Activated naive CD4-positive, alpha-beta T cell treated with anti-CD3 and anti-CD28 coated beads, Interleukin-2, amount 10 ng/mL, durations not matched to agents 7 days and 5 days (primary cell): Measurements from ENCODE around the gene LPCAT3.
A peak's percentile ranks its signal among the peaks of the same experiment; 100 is the strongest.
"Not testable (repeated sequence)": the region's sequence is repeated elsewhere in the genome, so short reads cannot be mapped to it uniquely, and the experiment has no call there.

Experiments used
- CTCF ChIA-PET: fragments of 350-600 bp; sonication (Branson Sonifier 250); formaldehyde crosslinking; loops from one replicate; lab custom pipeline; 2021; ENCODE audit warnings: antibody characterized with exemption; lab: Charles Lee
- DNase-seq: peaks from one replicate; pipeline ENCODE4 v3.0.0-alpha.2; 2020
- H3K27ac Mint-ChIP-seq: one replicate; pipeline ENCODE4 v1.8.0; 2021; ENCODE audit warnings: mild to moderate bottlenecking, moderate library complexity, mixed read lengths
- H3K27me3 Mint-ChIP-seq: one replicate; pipeline ENCODE4 v1.8.0; 2021; ENCODE audit warnings: mild to moderate bottlenecking, mixed read lengths
- H3K36me3 Mint-ChIP-seq: one replicate; pipeline ENCODE4 v1.8.0; 2021; ENCODE audit warnings: mixed read lengths
- H3K4me1 Mint-ChIP-seq: one replicate; pipeline ENCODE4 v1.8.0; 2021; ENCODE audit warnings: mixed read lengths
- H3K4me3 Mint-ChIP-seq: one replicate; pipeline ENCODE4 v1.8.0; 2021; ENCODE audit warnings: mild to moderate bottlenecking, moderate library complexity, mixed read lengths
- H3K9me3 Mint-ChIP-seq: one replicate; pipeline ENCODE4 v1.8.0; 2021; ENCODE audit warnings: mixed read lengths

LPCAT3 gene

DNA sequence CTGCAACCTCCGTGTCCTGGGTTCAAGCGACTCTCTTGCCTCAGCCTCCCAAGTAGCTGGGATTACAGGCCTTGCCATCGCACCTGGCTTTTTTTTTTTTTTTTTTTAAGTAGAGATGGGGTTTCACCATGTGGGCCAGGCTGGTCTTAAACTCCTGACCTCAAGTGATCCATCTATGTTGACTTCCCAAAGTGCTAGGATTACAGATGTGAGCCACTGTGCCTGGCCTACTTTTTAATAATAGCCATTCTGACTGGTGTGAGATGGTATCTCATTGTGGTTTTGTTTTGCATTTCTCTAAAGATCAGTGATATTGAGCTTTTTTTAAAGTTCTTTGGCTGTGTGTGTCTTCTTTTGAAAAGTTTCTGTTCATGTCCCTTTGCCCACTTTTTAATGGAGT, 31.7 kb upstream of the LPCAT3 start:
- Mint-ChIP-seq H3K27me3 (peaks cover 31% of the 10 kb centered on the region), H3K4me1 (peaks cover 31% of the 10 kb centered on the region)
- CTCF ChIA-PET, H3K36me3 Mint-ChIP-seq, H3K9me3 Mint-ChIP-seq, H3K4me3 Mint-ChIP-seq, H3K27ac Mint-ChIP-seq, DNase-seq: not testable (repeated sequence)

DNA sequence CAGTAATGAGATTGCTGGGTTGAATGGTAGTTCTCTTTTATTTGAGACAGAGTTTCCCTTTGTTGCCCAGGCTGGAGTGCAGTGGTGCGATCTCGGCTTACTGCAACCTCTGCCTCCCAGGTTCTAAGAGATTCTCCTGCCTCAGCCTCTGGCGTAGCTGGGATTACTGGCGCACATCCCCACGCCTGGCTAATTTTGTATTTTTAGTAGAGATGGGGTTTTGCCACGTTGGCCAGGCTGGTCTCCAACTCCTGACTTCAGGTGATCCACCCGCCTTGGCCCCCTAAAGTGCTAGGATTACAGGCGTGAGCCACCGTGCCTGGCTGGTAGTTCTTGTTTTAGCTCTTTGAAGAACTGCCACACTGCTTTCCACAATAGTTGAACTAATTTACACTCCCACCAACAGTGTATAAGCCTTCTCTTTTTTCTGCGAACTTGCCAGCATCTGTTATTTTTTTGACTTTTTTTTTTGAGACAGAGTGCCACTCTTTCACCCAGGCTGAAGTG, 31.2 kb upstream of the LPCAT3 start:
- CTCF ChIA-PET, H3K9me3 Mint-ChIP-seq, DNase-seq, H3K4me3 Mint-ChIP-seq, H3K27ac Mint-ChIP-seq, H3K36me3 Mint-ChIP-seq: not testable (repeated sequence)
- H3K27me3 Mint-ChIP-seq, result peaks cover 28% of the 10 kb centered on the region
- peaks cover 31% of the 10 kb centered on the region for H3K4me1 Mint-ChIP-seq

DNA sequence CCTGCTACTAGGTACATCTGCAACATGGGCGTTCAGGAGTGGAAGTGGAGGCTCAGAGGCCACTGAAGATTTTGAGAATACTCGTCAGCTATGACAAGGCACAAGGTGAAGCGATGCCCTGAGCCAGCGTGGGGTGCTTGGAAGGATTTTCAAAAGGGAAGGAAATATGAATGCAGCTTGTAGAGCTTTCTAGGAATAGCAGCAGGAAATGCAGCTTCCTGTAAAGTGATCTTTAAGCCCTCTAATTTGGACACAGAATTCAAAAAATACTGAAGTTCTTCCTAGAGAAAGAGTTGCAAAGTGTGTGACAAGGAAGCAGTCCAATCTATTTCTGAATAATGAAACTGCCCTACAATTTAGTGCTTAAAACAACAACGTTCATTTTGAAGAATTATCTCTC, 29.0 kb upstream of the LPCAT3 start:
- Mint-ChIP-seq H3K36me3 (peaks cover 2% of the 10 kb centered on the region), H3K9me3 (peaks cover 2% of the 10 kb centered on the region), H3K4me1 (peaks cover 31% of the 10 kb centered on the region), H3K27ac (peak overlapping the region; percentile 57), H3K4me3 (peak overlapping the region; percentile 20), H3K27me3 (peaks cover 17% of the 10 kb centered on the region)
- no peak for DNase-seq
- CTCF ChIA-PET, result interaction anchor here (0.9 to 1.0 kb wide), 2 partner anchors 19 to 44 kb away, joined by 3 read pairs; no protein-coding TSS in a partner anchor

DNA sequence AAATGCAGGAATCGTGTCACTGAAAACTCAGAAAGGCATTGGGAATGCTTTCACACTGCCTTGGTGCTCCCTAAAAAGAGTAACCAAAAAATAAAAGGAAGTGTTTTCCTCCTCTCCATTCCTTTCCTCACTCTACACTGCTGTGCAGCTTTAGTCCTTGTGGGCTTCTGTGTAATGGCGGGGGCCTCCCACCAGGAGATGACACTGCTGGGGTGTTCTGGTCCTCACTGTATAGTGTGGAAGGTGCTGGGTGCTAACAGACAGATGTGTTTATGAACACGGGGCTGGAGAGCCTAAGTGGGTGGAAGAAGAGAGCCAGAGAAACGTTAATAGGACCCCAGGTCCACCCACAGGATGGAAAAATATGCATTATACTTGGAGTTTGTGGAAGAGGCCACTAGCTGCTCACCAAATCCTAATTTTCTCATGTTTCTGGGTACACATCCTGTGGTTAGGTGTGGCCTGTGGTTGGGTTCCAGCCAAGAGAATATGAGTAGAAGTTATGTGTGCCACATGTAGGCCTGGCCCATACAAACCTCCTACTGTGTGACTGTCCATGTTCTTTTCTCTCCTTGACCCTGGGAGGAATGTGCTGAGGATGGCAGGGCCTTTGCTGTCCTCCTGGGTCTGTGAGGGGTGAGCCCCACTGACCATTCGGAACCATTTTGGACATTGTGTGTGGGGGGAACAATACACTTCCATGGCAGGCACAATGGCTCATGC, 28.3 kb upstream of the LPCAT3 start:
- Mint-ChIP-seq H3K4me3 (no peak overlapping the region), H3K27me3 (peaks cover 10% of the 10 kb centered on the region), H3K4me1 (peaks cover 31% of the 10 kb centered on the region), H3K36me3 (peaks cover 2% of the 10 kb centered on the region), H3K27ac (no peak overlapping the region), H3K9me3 (peaks cover 2% of the 10 kb centered on the region)
- no peak for DNase-seq
- CTCF ChIA-PET, result interaction anchor here (1.0 kb wide), 1 partner anchor 45 kb away, joined by 3 read pairs; no protein-coding TSS in a partner anchor

DNA sequence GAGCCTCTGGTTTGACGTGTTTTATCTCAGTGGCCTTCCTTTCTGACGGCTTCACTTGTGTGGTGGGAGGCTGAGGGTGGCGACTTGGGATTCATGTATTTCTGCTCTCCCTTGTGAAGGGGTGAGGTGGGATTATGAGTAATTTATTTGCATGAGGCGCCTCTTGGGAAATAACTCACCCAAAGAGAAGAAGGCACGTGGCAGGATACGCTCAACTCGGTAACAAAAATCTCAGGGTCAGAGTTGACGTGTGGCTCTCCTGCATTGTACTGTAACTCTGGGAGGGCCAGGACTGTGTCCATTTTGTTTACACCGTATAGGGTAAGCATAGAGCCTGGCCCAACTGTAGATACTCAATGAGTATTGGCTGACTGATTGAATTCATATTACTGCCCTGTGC, 27.6 kb upstream of the LPCAT3 start:
- CTCF ChIA-PET, result no interaction called here
- Mint-ChIP-seq H3K27me3 (peaks cover 6% of the 10 kb centered on the region), H3K4me3 (no peak overlapping the region), H3K27ac (no peak overlapping the region), H3K36me3 (peaks cover 2% of the 10 kb centered on the region), H3K4me1 (peaks cover 31% of the 10 kb centered on the region), H3K9me3 (peaks cover 2% of the 10 kb centered on the region)
- no peak for DNase-seq

DNA sequence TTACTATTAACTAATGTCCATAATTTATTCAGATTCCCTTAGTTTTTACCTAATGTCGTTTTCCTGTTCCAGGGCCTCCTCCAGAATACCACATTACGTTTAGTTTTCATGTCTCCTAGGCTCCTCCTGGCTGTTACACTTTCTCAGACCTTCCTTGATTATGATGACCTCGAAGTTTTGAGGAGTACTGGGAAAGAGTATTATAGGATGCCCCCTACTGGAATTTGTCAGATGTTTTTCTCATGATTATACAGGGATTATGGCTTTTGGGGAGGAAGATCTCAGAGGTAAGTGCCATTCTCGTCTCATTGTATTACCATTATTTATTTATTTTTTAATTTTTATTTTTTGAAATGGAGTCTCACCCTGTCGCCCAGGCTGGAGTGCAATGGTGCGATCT, 24.6 kb upstream of the LPCAT3 start:
- H3K36me3 Mint-ChIP-seq, result no peaks in the 10 kb centered on the region
- peaks cover 22% of the 10 kb centered on the region for H3K4me1 Mint-ChIP-seq
- no peak for DNase-seq
- no peaks in the 10 kb centered on the region for H3K9me3 Mint-ChIP-seq
- H3K27me3 Mint-ChIP-seq, result peaks cover 3% of the 10 kb centered on the region
- CTCF ChIA-PET, result interaction anchor here (1.5 to 1.7 kb wide), 2 partner anchors 18 to 68 kb away, joined by 3 read pairs; no protein-coding TSS in a partner anchor
- no peak overlapping the region for H3K27ac Mint-ChIP-seq
- no peak overlapping the region for H3K4me3 Mint-ChIP-seq

DNA sequence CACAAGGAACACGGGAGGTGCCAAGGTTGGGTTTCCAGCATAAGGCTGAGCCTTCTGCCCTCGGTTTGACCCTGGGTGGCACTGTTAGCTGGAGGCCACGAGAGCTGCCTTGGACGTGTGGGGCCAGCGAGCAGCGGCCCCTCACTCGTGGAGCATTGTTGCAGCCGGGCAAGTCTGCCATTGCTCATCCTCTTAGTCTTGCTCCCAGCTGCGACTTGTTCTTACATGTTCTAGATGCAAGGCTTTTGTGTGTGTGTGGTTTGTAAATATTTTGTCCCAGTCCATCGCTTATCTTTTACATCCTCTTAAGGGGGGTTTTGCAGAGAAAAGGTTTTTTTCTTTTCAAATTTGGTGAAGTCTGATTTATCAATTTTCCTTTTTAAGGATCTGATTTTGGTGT, 21.1 kb upstream of the LPCAT3 start:
- no peaks in the 10 kb centered on the region for H3K36me3 Mint-ChIP-seq
- H3K9me3 Mint-ChIP-seq, result no peaks in the 10 kb centered on the region
- H3K27me3 Mint-ChIP-seq, result peaks cover 3% of the 10 kb centered on the region
- CTCF ChIA-PET, result no interaction called here
- DNase-seq, result no peak
- no peak overlapping the region for H3K4me3 Mint-ChIP-seq
- no peaks in the 10 kb centered on the region for H3K4me1 Mint-ChIP-seq
- H3K27ac Mint-ChIP-seq, result no peak overlapping the region

DNA sequence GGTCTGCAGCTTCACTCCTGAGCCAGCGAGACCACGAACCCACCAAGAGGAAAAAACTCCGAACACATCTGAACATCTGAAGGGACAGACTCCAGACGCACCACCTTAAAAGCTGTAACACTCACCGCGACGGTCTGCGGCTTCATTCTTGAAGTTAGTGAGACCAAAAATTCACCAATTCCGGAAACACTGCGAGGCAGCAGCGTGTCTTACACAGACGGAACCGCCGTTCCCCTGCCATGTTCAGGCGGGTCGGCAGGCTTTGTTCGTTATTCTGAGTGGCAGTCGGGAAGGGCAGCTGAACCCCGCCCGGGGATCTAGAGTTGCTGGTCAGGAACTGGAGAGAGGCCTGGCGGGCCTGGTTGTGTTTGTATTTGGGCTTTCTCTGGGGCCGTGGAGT, 20.3 kb upstream of the LPCAT3 start:
- no peak for DNase-seq
- Mint-ChIP-seq H3K27ac (no peak overlapping the region), H3K27me3 (peaks cover 8% of the 10 kb centered on the region), H3K4me1 (no peaks in the 10 kb centered on the region), H3K4me3 (no peak overlapping the region), H3K36me3 (no peaks in the 10 kb centered on the region), H3K9me3 (no peaks in the 10 kb centered on the region)
- CTCF ChIA-PET, result interaction anchor here (0.6 kb wide), 1 partner anchor 106 kb away, joined by 3 read pairs; no protein-coding TSS in a partner anchor

DNA sequence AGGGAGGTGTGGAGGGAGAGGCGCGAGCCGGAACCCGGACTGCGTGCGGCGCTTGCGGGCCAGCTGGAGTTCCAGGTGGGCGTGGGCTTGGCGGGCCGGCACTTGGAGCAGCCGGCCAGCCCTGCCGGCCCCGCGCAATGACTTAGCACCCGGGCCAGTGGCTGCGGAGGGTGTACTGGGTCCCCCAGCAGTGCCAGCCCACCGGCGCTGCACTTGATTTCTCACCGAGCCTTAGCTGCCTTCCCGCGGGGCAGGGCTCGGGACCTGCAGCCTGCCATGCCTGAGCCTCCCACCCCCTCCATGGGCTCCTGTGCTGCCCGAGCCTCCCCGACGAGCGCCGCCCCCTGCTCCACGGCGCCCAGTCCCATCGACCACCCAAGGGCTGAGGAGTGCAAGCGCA, 19.1 kb upstream of the LPCAT3 start:
- DNase-seq, H3K9me3 Mint-ChIP-seq, H3K27ac Mint-ChIP-seq, CTCF ChIA-PET, H3K4me1 Mint-ChIP-seq, H3K36me3 Mint-ChIP-seq, H3K4me3 Mint-ChIP-seq: not testable (repeated sequence)
- H3K27me3 Mint-ChIP-seq, result peaks cover 18% of the 10 kb centered on the region

DNA sequence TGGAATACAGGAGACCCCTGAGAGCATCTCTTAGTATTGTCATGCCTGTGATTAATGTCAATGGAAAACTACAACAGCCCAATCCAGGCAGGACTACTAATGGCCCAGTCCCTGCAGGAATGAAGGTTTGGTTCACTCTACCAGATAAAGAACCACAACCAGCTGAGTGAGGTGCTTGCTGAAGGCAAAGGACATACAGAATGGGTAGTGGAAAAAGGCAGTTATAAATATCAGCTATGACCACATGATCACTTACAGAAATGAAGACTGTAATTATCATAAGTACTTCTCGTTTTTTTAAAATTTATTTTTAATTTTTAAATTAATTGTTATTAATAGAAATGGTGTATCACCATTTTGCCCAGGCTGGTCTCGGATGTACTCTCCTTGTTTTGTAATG, 17.2 kb upstream of the LPCAT3 start:
- CTCF ChIA-PET, result no interaction called here
- no peak for DNase-seq
- no peaks in the 10 kb centered on the region for H3K4me1 Mint-ChIP-seq

DNA sequence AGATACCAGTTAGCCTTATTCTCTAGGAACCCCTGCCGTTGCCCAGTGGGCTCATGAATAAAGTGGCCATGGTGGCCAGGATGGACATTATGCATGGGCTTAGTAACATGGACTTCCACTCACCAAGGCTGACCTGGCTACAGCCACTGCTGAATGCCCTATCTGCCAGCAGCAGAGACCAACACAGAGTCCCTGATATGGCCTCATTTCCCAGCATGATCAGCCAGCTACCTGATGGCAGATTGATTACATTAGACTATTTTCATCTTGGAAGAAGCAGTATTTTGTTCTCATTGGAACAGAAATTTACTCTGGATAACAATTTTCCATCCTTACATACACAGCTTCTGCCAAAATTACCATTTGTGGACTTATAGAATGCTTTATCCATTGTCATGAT, 16.2 kb upstream of the LPCAT3 start:
- Mint-ChIP-seq H3K4me1 (no peaks in the 10 kb centered on the region), H3K27me3 (peaks cover 15% of the 10 kb centered on the region), H3K36me3 (no peaks in the 10 kb centered on the region), H3K4me3 (no peak overlapping the region), H3K9me3 (no peaks in the 10 kb centered on the region), H3K27ac (no peak overlapping the region)
- DNase-seq, result no peak
- CTCF ChIA-PET, result interaction anchor here (2.2 kb wide), 1 partner anchor 17 kb away, joined by 11 read pairs; the partner anchor contains the start of gene LPCAT3

More for the DNA sequence above, 17.2 kb upstream of the LPCAT3 start:
- Mint-ChIP-seq H3K36me3 (no peaks in the 10 kb centered on the region), H3K9me3 (no peaks in the 10 kb centered on the region), H3K27me3 (peaks cover 18% of the 10 kb centered on the region), H3K27ac (no peak overlapping the region), H3K4me3 (no peak overlapping the region)

DNA sequence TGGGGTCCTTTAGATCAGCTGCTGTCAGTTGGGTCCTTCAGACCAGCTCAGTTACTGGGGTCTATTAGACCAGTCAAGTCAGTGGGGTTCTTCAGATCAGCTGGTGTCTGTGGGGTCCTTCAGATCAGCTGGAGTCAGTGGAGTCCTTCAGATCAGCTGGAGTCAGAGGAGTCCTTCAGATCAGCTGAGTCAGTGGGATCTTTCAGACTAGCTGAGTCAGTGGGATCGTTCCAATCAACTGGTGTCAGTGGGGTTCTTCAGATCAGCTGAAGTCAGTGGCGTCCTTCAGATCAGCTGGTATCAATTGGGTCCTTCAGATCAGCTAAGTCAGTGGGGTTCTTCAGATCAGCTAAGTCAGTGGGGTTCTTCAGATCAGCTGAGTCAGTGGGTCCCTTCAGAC, 14.7 kb upstream of the LPCAT3 start:
- no peak overlapping the region for H3K27ac Mint-ChIP-seq
- CTCF ChIA-PET, result interaction anchor here (1.1 to 2.2 kb wide), 3 partner anchors 15 to 27 kb away, joined by 4 to 11 read pairs (median 4); partner anchors contain the start of gene LPCAT3
- DNase-seq, result no peak
- no peaks in the 10 kb centered on the region for H3K36me3 Mint-ChIP-seq
- no peaks in the 10 kb centered on the region for H3K4me1 Mint-ChIP-seq
- H3K9me3 Mint-ChIP-seq, result no peaks in the 10 kb centered on the region
- H3K4me3 Mint-ChIP-seq, result no peak overlapping the region
- peaks cover 15% of the 10 kb centered on the region for H3K27me3 Mint-ChIP-seq

DNA sequence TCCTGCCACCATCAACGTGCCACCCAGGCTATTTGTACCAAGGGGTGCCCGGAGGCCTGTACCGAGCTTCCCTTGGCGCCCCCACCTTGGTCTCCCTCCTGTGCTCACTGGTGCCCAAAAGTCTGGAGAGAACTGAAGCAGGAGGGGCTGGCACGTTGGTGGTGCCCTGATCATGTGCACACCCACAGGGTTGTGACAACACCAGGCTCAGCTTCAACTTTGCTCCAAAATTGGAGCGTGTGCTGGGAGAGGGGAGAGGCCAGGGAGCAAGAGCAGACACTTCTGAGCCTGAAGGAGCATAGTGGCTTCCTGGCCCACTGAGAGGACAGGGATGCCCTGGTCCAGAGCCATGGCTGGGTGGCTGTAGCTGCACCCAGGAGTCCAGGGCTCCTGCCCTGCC, 13.0 kb upstream of the LPCAT3 start:
- Mint-ChIP-seq H3K27ac (no peak overlapping the region), H3K4me1 (no peaks in the 10 kb centered on the region), H3K27me3 (peaks cover 23% of the 10 kb centered on the region), H3K4me3 (no peak overlapping the region), H3K9me3 (no peaks in the 10 kb centered on the region), H3K36me3 (no peaks in the 10 kb centered on the region)
- CTCF ChIA-PET, result no interaction called here
- no peak for DNase-seq

DNA sequence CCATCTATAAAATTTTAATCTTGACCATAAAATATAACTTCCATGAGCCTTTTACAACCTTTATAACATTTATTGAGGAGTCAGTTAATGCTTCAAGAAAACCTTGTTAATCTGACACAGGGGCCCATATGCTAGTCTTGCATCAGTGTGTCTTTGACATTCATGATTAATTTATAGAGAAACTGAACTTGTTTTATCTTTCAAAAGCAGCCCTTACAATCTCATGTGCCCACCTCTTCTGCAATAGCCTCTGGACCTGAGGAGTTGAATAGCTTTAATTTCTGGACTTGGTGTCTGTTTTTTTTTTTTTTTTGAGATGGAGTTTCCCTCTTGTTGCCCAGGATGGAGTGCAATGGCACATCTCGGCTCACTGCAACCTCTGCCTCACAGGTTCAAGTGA, 8.6 kb upstream of the LPCAT3 start:
- DNase-seq, result no peak
- peaks cover 15% of the 10 kb centered on the region for H3K27me3 Mint-ChIP-seq
- CTCF ChIA-PET, result no interaction called here
- no peaks in the 10 kb centered on the region for H3K4me1 Mint-ChIP-seq
- no peak overlapping the region for H3K27ac Mint-ChIP-seq
- no peaks in the 10 kb centered on the region for H3K36me3 Mint-ChIP-seq
- no peak overlapping the region for H3K4me3 Mint-ChIP-seq
- no peaks in the 10 kb centered on the region for H3K9me3 Mint-ChIP-seq

DNA sequence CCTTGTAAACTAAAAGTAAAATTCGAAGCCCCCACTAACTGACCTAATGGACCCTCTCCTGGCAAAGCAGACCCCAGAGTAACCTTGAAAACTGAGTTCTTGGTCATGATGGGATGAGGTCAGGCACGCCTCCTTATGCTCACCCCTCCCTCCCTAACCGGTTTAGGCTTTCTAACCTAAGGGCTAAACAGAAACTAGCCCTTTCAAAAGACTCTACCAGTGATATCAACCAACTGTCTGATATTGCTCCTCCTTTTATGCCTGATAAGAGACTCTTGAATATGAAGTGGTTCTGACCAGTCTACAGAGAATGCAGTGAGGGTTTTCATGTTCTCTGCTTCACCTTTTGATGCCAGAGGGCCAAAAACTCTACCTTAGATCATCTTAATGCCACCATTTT, 4.8 kb upstream of the LPCAT3 start:
- Mint-ChIP-seq H3K4me3 (no peak overlapping the region), H3K27me3 (peaks cover 19% of the 10 kb centered on the region), H3K4me1 (peaks cover 6% of the 10 kb centered on the region), H3K27ac (no peak overlapping the region), H3K9me3 (no peaks in the 10 kb centered on the region), H3K36me3 (no peaks in the 10 kb centered on the region)
- DNase-seq, result no peak
- CTCF ChIA-PET, result no interaction called here
